ENCODE data around the gene IPP. TPM values are rescaled to one million over a fixed set of nuclear protein-coding genes. Genes with fewer than 3 reads are reported as not detected.

The IPP gene
- total RNA-seq, 2 donors from 2014 or later: 7.5 to 7.9 TPM

- Histone ChIP-seq H3K27ac (peak within 1 kb of the TSS; percentile 93 to 96 (median 95)), H3K4me1 (peaks cover 43% of the 10 kb centered on the region), H3K36me3 (replicated peaks in 1 of 2; ENCODE audit: insufficient read depth in 1 of 2, low read depth in 2 of 2) (no peaks in the 10 kb centered on the region), H3K9me3 (no peaks in the 10 kb centered on the region), H3K4me3 (peak within 1 kb of the TSS; percentile 96), H3K27me3 (no peaks in the 10 kb centered on the region)
- TF ChIP-seq CTCF (IDR thresholded peaks at IDR 0.05) (peak in 1 of 7 experiments; percentile 2), POLR2A (IDR thresholded peaks at IDR 0.05) (peak; percentile 28 to 76 (median 67))
- WGBS, 2 donors: 0 to 1% methylated on average over 26 to 47 of the region's 52 CpGs
- intact Hi-C loops (cut with DNase I): no loop called here
- peak; percentile 84 for ATAC-seq
- DNase-seq: peak; percentile 98
Observed at GRCh38 chr1:45686288-45687013, 64.0 kb downstream of the IPP start, which contains the start of gene GPBP1L1. TSS of gene GPBP1L1 (minus strand) at chr1:45686533. CDS start at chr1:45659087, 27,446 bp downstream.

GRCh38 chr1:45686015-45686287 is 64.5 kb downstream of the IPP start:
- TF ChIP-seq CTCF (IDR thresholded peaks at IDR 0.05) (no peak), POLR2A (IDR thresholded peaks at IDR 0.05) (no peak)
- DNase-seq (peak; percentile 80 to 89 (median 82)), ATAC-seq (no peak)
- Histone ChIP-seq H3K9me3 (no peaks in the 10 kb centered on the region), H3K36me3 (replicated peaks in 1 of 2; ENCODE audit: insufficient read depth in 1 of 2, low read depth in 2 of 2) (no peaks in the 10 kb centered on the region), H3K27me3 (no peaks in the 10 kb centered on the region), H3K27ac (peak overlapping the region; percentile 93 to 96 (median 95)), H3K4me1 (peaks cover 48% of the 10 kb centered on the region), H3K4me3 (peak overlapping the region; percentile 96)
- intact Hi-C loops (cut with DNase I): no loop called here
- 0% methylated on average over 14 to 27 of the region's 27 CpGs for WGBS, 2 donors

GRCh38 chr1:45685308-45686014 is 65.0 kb downstream of the IPP start:
- H3K27ac ChIP-seq: peak overlapping the region; percentile 93 to 96 (median 95)
- peak overlapping the region; percentile 96 for H3K4me3 ChIP-seq
- no peaks in the 10 kb centered on the region for H3K36me3 ChIP-seq (replicated peaks in 1 of 2; ENCODE audit: insufficient read depth in 1 of 2, low read depth in 2 of 2)
- H3K27me3 ChIP-seq: no peaks in the 10 kb centered on the region
- intact Hi-C loops (cut with DNase I): no loop called here
- H3K9me3 ChIP-seq: no peaks in the 10 kb centered on the region
- no peak for TF ChIP-seq POLR2A (IDR thresholded peaks at IDR 0.05)
- DNase-seq: no peak
- 0% methylated on average over 13 of the region's 13 CpGs for WGBS, 2 donors
- ATAC-seq: no peak
- H3K4me1 ChIP-seq: peaks cover 53% of the 10 kb centered on the region

GRCh38 chr1:45684402-45684801 is 66.1 kb downstream of the IPP start:
- 8 to 18% methylated on average over 2 of the region's 2 CpGs for WGBS, 2 donors
- no peak for ATAC-seq
- no peak for TF ChIP-seq POLR2A (IDR thresholded peaks at IDR 0.05)
- TF ChIP-seq CTCF (IDR thresholded peaks at IDR 0.05): no peak
- Histone ChIP-seq H3K27ac (peak overlapping the region in 1 of 4 donors; percentile 93), H3K4me3 (no peak overlapping the region), H3K36me3 (replicated peaks in 1 of 2; ENCODE audit: insufficient read depth in 1 of 2, low read depth in 2 of 2) (no peaks in the 10 kb centered on the region), H3K27me3 (no peaks in the 10 kb centered on the region), H3K9me3 (no peaks in the 10 kb centered on the region), H3K4me1 (peaks cover 62% of the 10 kb centered on the region)
- intact Hi-C loops (cut with DNase I): no loop called here
- no peak for DNase-seq

- ATAC-seq (no peak), DNase-seq (no peak)
- intact Hi-C loops (cut with DNase I): no loop called here
- Histone ChIP-seq H3K36me3 (replicated peaks in 1 of 2; ENCODE audit: insufficient read depth in 1 of 2, low read depth in 2 of 2) (no peaks in the 10 kb centered on the region), H3K27ac (no peak overlapping the region), H3K4me1 (peaks cover 67% of the 10 kb centered on the region), H3K4me3 (no peak overlapping the region), H3K9me3 (no peaks in the 10 kb centered on the region), H3K27me3 (no peaks in the 10 kb centered on the region)
- TF ChIP-seq CTCF (IDR thresholded peaks at IDR 0.05): no peak
- no peak for TF ChIP-seq POLR2A (IDR thresholded peaks at IDR 0.05)
- WGBS, 2 donors: 66 to 86% methylated on average over 2 to 6 of the region's 6 CpGs
Observed at GRCh38 chr1:45682942-45683341, 67.5 kb downstream of the IPP start.
